HG02571 (cell line): ENCODE measurements around the gene RRP9.
"Not testable (repeated sequence)": the region's sequence is repeated elsewhere in the genome, so short reads cannot be mapped to it uniquely, and the experiment has no call there.

Experiments
- ATAC-seq: cut with Tn5 transposase; IDR thresholded peaks from one replicate; pipeline ENCODE4 v1.9.1; 2021; ENCODE audit warnings: mild to moderate bottlenecking, moderate library complexity; ENCODE audit not compliant: unreplicated experiment

Gene RRP9

DNA sequence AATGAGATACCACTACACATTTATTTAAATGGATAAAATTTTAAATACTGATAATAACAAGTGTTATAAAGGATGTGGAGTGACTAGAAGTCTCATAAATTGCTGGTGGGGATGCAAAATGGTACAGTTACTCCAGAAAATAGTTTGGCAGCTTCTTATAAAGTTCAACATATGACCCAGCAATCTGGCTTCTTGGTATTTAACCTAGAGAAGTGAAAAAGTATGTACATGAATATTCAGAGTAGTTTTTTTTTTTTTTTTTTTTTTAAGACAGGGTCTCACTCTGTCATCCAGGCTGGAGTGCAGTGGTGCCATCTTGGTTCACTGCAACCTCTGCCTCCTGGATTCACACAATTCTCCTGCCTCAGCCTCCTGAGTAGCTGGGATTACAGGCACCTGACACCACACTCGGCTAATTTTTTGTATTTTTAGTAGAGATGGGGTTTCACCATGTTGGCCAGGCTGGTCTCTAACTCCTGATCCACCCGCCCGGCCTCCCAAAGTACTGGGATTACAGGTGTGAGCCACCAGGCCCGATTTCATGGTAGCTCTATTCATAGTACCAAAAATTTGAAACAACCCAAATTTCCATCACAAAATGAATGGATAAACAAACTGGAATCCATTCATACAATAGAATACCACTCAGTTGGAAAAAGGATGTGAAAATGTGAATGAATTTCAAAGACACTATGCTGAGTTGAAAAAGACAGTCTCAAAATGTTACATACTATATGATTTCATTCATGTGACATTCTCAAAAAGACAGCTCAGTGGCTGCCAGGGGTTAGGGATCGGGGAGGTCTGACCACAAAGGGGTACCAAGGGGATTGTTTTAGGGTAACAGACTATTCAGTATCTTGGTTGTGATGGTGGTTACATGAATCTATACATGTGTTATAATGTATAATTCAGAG, 14.4 kb downstream of the RRP9 start:
- no peak for ATAC-seq

DNA sequence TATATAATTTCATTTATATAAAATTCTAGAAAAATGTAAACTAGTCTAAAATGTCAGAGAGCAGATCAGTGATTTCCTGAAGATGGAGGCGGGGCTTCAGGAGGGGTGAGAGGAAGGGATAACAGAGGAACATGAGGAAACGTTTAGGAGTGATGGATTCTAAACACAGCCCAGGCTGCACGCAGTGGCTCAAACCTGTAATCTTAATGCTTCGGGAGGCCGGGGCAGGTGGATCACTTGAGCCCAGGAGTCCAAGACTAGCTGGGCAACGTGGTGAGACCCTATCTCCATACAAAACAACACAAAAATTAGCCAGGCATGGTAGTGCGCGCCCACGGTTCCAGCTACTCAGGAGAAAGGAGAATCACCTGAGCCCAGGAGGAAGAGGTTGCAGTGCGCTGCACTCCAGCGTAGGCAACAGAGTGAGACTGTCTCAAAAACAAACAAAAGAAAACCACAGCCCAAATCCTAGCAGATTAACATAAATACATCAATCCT, 20.6 kb downstream of the RRP9 start:
- no peak for ATAC-seq

DNA sequence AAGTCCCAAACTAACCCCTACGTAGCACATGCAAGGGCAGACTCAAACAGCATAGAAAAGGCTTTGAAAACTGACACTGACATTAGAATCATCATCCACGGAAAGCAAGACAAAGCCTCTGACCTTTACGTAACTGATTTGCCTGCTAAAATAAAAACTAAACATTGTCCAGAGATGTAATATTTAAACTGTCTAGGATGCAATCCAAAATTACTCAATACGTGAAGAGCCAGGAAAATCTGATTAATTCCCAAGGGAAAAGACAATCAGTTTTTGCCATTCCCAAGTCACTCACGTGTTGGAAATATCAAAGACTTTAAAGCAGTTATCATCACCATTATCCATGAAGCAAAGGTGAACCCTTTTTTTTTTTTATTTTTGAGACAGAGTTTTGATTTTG, 25.3 kb downstream of the RRP9 start:
- no peak for ATAC-seq

DNA sequence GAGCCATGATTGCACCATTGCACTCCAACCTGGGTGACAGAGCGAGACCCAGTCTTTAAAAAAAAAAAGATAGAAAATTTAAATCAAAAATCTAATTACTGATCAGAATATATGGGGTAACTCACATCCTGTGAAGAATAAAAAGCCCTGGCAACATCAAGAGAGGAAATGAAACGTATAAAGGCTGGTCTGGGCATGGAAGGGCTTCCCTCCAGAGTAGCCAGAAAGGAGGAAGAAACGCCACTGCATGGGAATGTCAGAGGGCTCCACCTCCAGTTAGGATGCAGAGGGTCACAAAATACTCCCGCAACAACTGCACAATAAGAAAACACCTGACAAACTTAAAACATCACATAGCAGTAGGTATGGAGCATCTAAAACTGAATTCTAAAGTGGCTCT, 33.7 kb downstream of the RRP9 start:
- ATAC-seq = no peak

GRCh38 chr3:51904034-51904823, 37.5 kb downstream of the RRP9 start:
- ATAC-seq = no peak

DNA sequence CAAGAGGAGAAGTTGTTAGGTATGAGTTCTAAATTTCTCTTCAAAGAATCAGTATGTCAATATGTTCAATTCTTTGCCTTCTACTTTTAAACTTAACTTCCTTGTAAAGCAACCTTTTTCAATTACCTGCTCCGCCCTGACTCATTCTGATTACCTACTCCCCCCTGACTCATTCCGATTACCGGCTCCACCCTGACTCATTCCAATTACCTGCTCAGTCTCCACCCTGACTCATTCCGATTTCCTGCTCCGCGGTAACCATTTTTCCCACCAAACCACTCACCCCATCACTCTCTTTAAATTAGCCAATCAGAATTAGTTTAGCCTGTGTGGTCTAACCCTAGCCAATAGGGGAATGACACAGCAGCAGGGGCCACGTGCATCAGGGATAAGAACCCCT, 39.3 kb downstream of the RRP9 start:
- not testable (repeated sequence) for ATAC-seq

GRCh38 chr3:51900043-51900442, 41.7 kb downstream of the RRP9 start:
- ATAC-seq = not testable (repeated sequence)

DNA sequence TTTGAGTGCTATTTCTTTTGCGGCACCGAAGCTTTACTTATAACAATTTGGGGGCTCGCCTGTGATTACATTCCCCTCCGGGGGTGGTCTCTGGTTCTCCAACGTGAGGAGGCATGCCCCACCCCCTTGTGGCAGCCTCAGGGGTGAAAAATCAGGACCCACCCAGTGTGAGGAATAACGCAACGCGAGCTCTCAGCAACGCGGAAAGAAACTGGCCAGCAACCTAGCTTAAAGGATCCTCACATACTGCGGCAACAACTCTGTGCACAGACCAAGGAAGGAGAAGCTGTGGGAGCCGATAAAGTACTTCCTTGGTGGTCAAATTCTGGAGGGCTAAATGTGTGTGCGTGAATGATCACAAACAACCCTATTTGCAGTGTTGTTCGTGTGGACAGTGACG, 44.3 kb downstream of the RRP9 start:
- ATAC-seq = no peak

GRCh38 chr3:51896607-51897305, 44.9 kb downstream of the RRP9 start:
- no peak for ATAC-seq

DNA sequence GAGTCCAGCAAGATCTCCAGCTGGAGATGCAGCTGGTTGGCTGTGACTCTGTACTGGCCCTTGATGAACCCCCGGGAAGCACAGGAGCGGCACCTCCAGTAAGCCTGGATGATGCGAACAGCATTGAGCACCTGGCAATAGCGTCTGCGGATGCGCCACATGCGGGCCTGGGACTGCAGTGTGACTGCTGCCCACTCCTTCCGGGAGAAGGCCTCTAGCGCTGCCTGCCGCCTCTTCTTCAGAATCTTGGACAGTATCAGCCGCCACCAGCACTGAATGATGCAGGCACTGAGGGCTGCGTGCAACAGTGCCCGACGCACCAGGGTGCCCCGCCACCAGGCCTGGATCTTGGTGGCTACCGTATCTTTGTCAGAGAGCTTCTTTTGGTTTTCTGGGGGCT, 46.8 kb downstream of the RRP9 start:
- ATAC-seq = no peak

GRCh38 chr3:51894391-51894790, 47.3 kb downstream of the RRP9 start:
- no peak for ATAC-seq

DNA sequence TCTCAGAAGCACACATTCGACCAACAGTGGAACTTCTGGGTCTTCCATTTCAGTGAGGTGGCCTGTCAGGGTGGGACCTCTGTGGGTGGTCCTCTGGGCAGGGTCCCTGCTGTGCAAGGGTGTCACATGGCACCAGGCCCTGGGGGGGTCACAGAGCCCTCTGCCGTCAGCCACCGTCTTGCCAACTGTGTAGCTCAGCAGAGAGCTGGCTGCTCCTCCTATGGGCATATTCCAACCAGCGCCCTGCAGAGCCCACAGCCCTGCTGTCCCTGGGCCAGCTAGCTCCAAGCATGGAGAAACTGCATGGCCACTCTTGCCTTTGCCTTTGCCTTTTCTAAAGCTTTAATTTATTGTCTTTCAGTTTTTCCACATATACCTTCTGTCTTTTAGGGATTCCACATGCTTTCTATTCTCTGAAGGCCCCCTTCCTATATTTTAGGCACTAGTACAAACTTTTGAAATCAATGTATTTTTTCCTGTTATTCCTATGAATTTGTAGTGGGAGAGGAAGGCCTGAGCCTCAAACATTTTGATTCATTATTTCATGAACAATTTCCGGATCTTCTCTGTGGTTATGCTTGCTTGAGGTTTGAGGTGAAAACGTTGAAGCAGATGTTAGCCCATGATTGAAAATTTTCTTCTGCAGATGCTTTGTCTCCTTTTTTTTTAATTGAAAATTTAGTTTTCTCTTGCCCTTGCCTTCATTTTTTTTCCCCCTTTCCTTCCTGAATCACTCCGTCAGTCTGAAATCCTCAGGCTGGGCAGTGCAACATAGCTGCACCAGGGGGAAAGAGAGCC, 50.3 kb downstream of the RRP9 start:
- no peak for ATAC-seq

DNA sequence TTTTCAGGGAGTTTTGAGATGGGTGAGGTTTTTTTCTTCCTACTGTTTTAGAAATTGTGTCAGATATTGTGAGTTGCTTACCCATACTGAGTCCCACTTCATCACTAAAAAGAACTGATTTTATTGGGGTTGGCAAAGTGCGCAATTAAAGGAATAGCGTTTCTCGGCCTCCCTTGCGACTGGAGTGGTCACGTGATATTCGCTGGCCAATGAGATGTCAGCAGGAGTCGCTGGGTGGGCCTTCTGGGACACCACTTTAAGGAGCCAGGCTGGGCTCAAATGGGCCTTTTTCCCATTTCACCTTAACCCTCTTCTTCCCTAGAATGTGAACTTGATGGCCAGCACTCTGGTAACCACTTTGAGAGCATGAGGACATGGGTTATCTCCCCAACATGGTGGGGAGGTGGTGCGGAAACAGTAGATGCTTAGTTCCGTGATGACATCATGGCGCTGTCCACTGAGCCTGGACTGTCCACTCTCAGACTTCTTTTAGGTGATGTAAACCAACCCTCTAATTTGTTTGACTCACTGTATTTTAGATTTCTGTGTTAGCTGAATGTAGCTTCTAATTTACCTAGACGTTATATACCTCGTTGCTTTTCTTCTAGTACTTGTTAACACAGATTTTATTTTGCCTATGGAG, 53.1 kb downstream of the RRP9 start:
- ATAC-seq = no peak

GRCh38 chr3:51887620-51888019, 54.1 kb downstream of the RRP9 start:
- ATAC-seq = no peak

DNA sequence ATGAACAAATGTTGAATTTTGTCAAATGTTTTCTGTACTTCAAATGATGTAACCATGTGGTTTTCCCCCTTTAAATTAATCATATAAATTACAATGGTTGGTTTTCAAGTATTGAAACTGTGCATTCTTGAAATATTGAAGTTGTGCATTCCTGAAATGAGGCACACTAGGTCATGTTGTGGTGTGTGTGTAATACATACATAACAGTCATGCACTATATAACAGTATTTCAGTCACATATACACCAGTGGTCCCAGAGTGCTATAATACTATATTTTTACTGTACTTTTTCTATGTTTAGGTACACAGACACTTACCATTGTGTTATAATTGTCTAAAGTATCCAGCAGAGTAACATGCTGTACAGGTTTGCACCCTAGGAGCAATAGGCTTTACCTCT, 55.3 kb downstream of the RRP9 start:
- no peak for ATAC-seq
